Neural cell (in vitro differentiated cells): ENCODE results near the gene AGT. TPM values are rescaled to one million over a fixed set of nuclear protein-coding genes. Genes with fewer than 3 reads are reported as not detected.

Experiments
- H2AFZ ChIP-seq: fragments of 200-600, 300-800 bp; sonication (generic), shearing (Covaris generic); 2 replicates; pipeline ENCODE4 v1.6.0; 2014; ENCODE audit warnings: low read depth, mild to moderate bottlenecking, antibody characterized with exemption, low read length, moderate library complexity
- H3F3A ChIP-seq: fragments of 200-600 bp; shearing (Covaris generic); 2 replicates; pipeline ENCODE4 v1.6.1; 2016; ENCODE audit warnings: mild to moderate bottlenecking, moderate library complexity, mixed read lengths, antibody characterized with exemption, low read length; ENCODE audit not compliant: insufficient read depth, poor library complexity, severe bottlenecking
- H3K27ac ChIP-seq: fragments of 200-600, 300-800 bp; sonication (generic), shearing (Covaris generic); 2 replicates; pipeline ENCODE4 v1.5.1; 2014; ENCODE audit warnings: mild to moderate bottlenecking, low read length, moderate library complexity
- H3K27me3 ChIP-seq: fragments of 300-800, 200-600 bp; sonication (generic), shearing (Covaris generic); 2 replicates; pipeline ENCODE4 v1.6.0; 2014; ENCODE audit warnings: mild to moderate bottlenecking, low read depth, low read length, moderate library complexity; ENCODE audit not compliant: insufficient read depth
- H3K36me3 ChIP-seq: fragments of 300-800, 200-600 bp; sonication (generic), shearing (Covaris generic); 2 replicates; pipeline ENCODE4 v1.5.1; 2014; ENCODE audit warnings: mild to moderate bottlenecking, antibody characterized with exemption, low read length, moderate library complexity; ENCODE audit not compliant: insufficient read depth
- H3K4me2 ChIP-seq: fragments of 300-800, 200-600 bp; sonication (generic), shearing (Covaris generic); 2 replicates; pipeline ENCODE4 v1.6.0; 2014; ENCODE audit warnings: mild to moderate bottlenecking, low read length
- H3K4me3 ChIP-seq: fragments of 300-800, 200-600 bp; sonication (generic), shearing (Covaris generic); 2 replicates; pipeline ENCODE4 v1.5.1; 2014; ENCODE audit warnings: mild to moderate bottlenecking, low read length, moderate library complexity
- H3K79me2 ChIP-seq: fragments of 200-600 bp; shearing (Covaris generic); replicated peaks from 2 replicates; pipeline ENCODE4 v1.6.0; 2014; ENCODE audit warnings: mild to moderate bottlenecking, low read length, moderate library complexity; ENCODE audit not compliant: insufficient read depth
- H3K9ac ChIP-seq: fragments of 300-800, 200-600 bp; sonication (generic), shearing (Covaris generic); 2 replicates; pipeline ENCODE4 v1.6.1; 2016; ENCODE audit warnings: mild to moderate bottlenecking, low read length, mixed read lengths
- H3K9me2 ChIP-seq: fragments of 200-600 bp; shearing (Covaris generic); 2 replicates; pipeline ENCODE4 v1.6.1; 2016; ENCODE audit warnings: mild to moderate bottlenecking, low read length, mixed read lengths; ENCODE audit not compliant: insufficient read depth
- H3K9me3 ChIP-seq: fragments of 200-600, 300-800 bp; sonication (generic), shearing (Covaris generic); 2 replicates; pipeline ENCODE4 v1.6.1; 2016; ENCODE audit warnings: mild to moderate bottlenecking, mixed run types, low read length, moderate library complexity, mixed read lengths
- H4K20me1 ChIP-seq: fragments of 200-600 bp; shearing (Covaris generic); 2 replicates; pipeline ENCODE4 v1.6.1; 2016; ENCODE audit warnings: mild to moderate bottlenecking, mixed run types; ENCODE audit not compliant: insufficient read depth
- EP300 ChIP-seq: fragments of 450-650 bp; conservative IDR thresholded peaks from 2 replicates; pipeline ENCODE4 v1.6.1; 2014; ENCODE audit warnings: antibody characterized with exemption, mild to moderate bottlenecking, moderate library complexity; ENCODE audit not compliant: poor library complexity, severe bottlenecking
- EZH2 ChIP-seq: fragments of 200-600, 300-800 bp; shearing (Covaris generic), sonication (generic); IDR thresholded peaks from 2 replicates; pipeline ENCODE4 v1.6.1; 2014; ENCODE audit warnings: antibody characterized with exemption, low read length, borderline replicate concordance, mild to moderate bottlenecking; ENCODE audit not compliant: insufficient read depth, poor library complexity, severe bottlenecking
- MXI1 ChIP-seq: fragments of 450-650 bp; conservative IDR thresholded peaks from 2 replicates; pipeline ENCODE4 v1.6.1; 2014; ENCODE audit warnings: antibody characterized with exemption, mild to moderate bottlenecking; ENCODE audit not compliant: poor library complexity, severe bottlenecking
- POLR2AphosphoS5 ChIP-seq: IDR thresholded peaks from 2 replicates; pipeline ENCODE4 v1.6.1; 2012
- RAD21 ChIP-seq: fragments of 450-650 bp; conservative IDR thresholded peaks from 2 replicates; pipeline ENCODE4 v1.6.1; 2014; ENCODE audit warnings: antibody characterized with exemption, mild to moderate bottlenecking, moderate library complexity
- SMC3 ChIP-seq: fragments of 450-650 bp; conservative IDR thresholded peaks from 2 replicates; pipeline ENCODE4 v1.6.1; 2014; ENCODE audit warnings: antibody characterized with exemption, mild to moderate bottlenecking, moderate library complexity; ENCODE audit not compliant: poor library complexity
- TAF1 ChIP-seq: IDR thresholded peaks from 2 replicates; pipeline ENCODE4 v1.6.1; 2012; ENCODE audit warnings: low read depth
- polyA plus RNA-seq: library from polyadenylated mRNA; depleted of rRNA; stranded (reverse); fragments of >200 nt; gene quantifications from 2 replicates; pipeline ENCODE4 v1.2.3, GENCODE V29; 2014
- TF ChIP-seq, protein P1 (sequence below): fragments of 450-650 bp; IDR thresholded peaks from 2 replicates; pipeline ENCODE4 v1.5.1; 2014; ENCODE audit warnings: antibody characterized with exemption, mild to moderate bottlenecking, moderate library complexity; ENCODE audit not compliant: poor library complexity, severe bottlenecking
- TF ChIP-seq, protein P2 (sequence below): IDR thresholded peaks from 2 replicates; pipeline ENCODE4 v1.6.1; 2012; ENCODE audit warnings: borderline replicate concordance

AGT gene
- polyA plus RNA-seq, 1 donor from 2014 or later, result not detected

DNA sequence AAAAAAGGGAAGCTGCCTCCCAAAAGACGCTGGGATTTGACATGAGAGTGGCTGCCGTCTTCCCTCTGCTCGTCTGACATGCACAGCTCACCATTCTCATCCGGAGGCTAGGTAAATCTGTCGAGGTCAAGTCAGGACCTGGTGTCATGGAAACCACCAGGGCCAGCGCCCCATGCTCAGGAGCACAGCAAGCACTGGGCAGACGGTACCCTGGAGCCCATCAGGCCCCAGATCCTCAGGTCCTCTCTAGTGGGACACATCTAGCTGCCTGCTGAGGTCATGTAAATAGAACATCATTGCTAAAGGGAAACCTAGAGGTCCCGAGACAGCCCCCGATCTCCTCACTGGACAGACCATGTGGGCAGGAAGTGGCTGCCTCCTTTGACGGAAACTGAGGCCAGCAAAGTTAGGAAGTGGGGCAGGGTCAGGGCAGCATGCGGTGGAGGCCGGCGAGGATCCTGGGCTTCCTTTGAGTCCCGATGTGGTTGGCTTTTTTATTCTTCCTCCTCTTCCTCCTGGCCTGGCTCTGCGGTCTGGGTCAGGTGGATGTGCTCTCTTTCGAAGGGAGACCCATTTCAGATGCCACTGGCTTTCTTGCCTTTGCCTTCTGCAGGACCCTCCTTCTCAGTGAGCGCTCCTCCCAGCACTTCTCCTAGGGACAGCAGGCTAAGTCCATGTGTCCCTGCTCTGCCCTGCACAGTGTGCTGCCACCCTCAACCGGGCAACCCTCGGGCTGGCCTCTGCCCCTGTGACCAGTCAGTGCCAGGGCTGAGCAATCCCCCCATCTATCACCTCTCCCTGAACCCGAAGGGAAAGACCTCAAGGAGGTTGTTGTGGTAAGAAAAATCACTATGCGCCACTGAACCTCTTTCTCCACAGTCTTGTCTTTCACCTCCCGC is 5.9 kb downstream of the AGT start:
- Histone ChIP-seq H3K27me3 (no peaks in the 10 kb centered on the region), H3K36me3 (no peaks in the 10 kb centered on the region), H3K9me3 (no peaks in the 10 kb centered on the region), H3K4me2 (no peak overlapping the region), H3K9ac (no peak overlapping the region), H3K27ac (no peak overlapping the region), H2AFZ (no peak overlapping the region), H3K79me2 (no peaks in the 10 kb centered on the region), H3K9me2 (no peaks in the 10 kb centered on the region), H3F3A (no peaks in the 10 kb centered on the region), H4K20me1 (no peaks in the 10 kb centered on the region), H3K4me3 (no peak overlapping the region)
- TF ChIP-seq RAD21 (no peak), EZH2 (no peak), POLR2AphosphoS5 (no peak), MXI1 (no peak), TAF1 (no peak), EP300 (no peak), SMC3 (no peak)
- TF ChIP-seq, protein P1, sequence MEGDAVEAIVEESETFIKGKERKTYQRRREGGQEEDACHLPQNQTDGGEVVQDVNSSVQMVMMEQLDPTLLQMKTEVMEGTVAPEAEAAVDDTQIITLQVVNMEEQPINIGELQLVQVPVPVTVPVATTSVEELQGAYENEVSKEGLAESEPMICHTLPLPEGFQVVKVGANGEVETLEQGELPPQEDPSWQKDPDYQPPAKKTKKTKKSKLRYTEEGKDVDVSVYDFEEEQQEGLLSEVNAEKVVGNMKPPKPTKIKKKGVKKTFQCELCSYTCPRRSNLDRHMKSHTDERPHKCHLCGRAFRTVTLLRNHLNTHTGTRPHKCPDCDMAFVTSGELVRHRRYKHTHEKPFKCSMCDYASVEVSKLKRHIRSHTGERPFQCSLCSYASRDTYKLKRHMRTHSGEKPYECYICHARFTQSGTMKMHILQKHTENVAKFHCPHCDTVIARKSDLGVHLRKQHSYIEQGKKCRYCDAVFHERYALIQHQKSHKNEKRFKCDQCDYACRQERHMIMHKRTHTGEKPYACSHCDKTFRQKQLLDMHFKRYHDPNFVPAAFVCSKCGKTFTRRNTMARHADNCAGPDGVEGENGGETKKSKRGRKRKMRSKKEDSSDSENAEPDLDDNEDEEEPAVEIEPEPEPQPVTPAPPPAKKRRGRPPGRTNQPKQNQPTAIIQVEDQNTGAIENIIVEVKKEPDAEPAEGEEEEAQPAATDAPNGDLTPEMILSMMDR, result no peak
- TF ChIP-seq, protein P2, sequence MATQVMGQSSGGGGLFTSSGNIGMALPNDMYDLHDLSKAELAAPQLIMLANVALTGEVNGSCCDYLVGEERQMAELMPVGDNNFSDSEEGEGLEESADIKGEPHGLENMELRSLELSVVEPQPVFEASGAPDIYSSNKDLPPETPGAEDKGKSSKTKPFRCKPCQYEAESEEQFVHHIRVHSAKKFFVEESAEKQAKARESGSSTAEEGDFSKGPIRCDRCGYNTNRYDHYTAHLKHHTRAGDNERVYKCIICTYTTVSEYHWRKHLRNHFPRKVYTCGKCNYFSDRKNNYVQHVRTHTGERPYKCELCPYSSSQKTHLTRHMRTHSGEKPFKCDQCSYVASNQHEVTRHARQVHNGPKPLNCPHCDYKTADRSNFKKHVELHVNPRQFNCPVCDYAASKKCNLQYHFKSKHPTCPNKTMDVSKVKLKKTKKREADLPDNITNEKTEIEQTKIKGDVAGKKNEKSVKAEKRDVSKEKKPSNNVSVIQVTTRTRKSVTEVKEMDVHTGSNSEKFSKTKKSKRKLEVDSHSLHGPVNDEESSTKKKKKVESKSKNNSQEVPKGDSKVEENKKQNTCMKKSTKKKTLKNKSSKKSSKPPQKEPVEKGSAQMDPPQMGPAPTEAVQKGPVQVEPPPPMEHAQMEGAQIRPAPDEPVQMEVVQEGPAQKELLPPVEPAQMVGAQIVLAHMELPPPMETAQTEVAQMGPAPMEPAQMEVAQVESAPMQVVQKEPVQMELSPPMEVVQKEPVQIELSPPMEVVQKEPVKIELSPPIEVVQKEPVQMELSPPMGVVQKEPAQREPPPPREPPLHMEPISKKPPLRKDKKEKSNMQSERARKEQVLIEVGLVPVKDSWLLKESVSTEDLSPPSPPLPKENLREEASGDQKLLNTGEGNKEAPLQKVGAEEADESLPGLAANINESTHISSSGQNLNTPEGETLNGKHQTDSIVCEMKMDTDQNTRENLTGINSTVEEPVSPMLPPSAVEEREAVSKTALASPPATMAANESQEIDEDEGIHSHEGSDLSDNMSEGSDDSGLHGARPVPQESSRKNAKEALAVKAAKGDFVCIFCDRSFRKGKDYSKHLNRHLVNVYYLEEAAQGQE, result no peak

DNA sequence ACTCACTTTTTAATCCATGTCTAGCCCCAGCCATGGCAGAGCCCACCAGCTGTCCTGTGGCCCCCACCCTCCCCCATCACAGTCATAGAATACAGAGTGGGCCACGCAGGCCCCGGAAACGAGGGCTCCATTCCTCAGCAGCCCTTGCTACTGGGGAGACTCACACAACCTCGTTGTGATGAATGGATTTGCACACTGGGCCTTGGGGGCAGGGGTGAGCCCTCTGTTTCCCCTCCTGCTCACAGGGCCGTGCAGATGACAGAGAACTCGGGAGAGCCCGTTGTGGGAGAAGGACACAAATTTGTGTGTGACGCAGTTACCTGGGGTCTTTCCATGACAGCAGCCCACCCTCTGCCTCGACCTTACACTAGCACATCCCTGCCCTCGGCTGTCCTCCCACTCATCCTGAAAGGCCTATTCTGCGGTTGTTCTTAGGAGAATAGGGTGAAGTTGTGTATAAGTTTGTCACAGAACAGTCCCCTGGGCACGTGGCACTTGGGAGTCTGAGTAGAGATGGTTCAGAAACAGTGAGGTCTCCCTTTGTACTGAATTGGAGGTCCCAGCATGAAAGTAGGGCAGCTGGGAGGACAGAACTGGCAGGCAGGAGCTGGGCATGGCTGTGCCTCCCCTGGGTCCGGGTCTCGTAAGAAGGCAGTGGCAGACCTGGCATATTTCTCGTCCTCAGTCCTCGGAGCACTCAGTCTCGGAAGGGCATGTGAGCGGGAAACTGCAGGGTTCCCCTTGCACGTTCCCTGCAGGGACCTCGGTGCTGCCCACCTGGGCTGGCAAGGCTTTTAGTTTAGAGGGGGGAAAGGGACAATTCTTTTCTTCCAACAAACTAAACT is 6.8 kb downstream of the AGT start:
- H3K4me3 ChIP-seq, result no peak overlapping the region
- no peak overlapping the region for H2AFZ ChIP-seq
- H3K27me3 ChIP-seq, result no peaks in the 10 kb centered on the region
- H3K36me3 ChIP-seq, result no peaks in the 10 kb centered on the region
- no peaks in the 10 kb centered on the region for H3K79me2 ChIP-seq
- no peak overlapping the region for H3K27ac ChIP-seq
- H3K9ac ChIP-seq, result no peak overlapping the region
- TF ChIP-seq RAD21 (no peak), MXI1 (no peak), TAF1 (no peak), POLR2AphosphoS5 (no peak), SMC3 (no peak), EZH2 (no peak), EP300 (no peak)
- TF ChIP-seq, protein P1, result no peak
- TF ChIP-seq, protein P2, result no peak
- H3K4me2 ChIP-seq, result no peak overlapping the region
- H3K9me3 ChIP-seq, result no peaks in the 10 kb centered on the region
- H3K9me2 ChIP-seq, result no peaks in the 10 kb centered on the region
- no peaks in the 10 kb centered on the region for H3F3A ChIP-seq
- no peaks in the 10 kb centered on the region for H4K20me1 ChIP-seq
